GM12878 (cell line): ENCODE data around the gene GALNT9. TPM values are rescaled to one million over a fixed set of nuclear protein-coding genes. Genes with fewer than 3 reads are reported as not detected.

Source experiments
- ATAC-seq: fragments of 200-7000 bp; cut with Tn5 transposase; 3 replicates; pipeline ENCODE4 v1.9.1; 2020; ENCODE audit warnings: mild to moderate bottlenecking, moderate library complexity
- BruUV-seq: library from RNA; stranded (reverse); fragments of 400-500 nt; replicated peaks from 2 replicates; lab custom pipeline; 2021; lab: Mats Ljungman, UMichigan
- CTCF ChIA-PET: fragments of 300-600 bp; sonication (Branson Sonifier 250); formaldehyde crosslinking; extraction: SDS; loops from one replicate; lab custom pipeline; 2021; ENCODE audit warnings: inconsistent platforms; lab: Yijun Ruan, JAX
- POLR2A ChIA-PET: fragments of 350-600 bp; formaldehyde crosslinking; extraction: SDS; loops from one replicate; lab custom pipeline; 2021; ENCODE audit warnings: inconsistent platforms; lab: Charles Lee
- RAD21 ChIA-PET: fragments of 300-600 bp; sonication (Branson Sonifier 250); formaldehyde crosslinking; loops from one replicate; lab custom pipeline; 2023; ENCODE audit warnings: antibody characterized with exemption; ENCODE audit not compliant: unreplicated experiment; lab: Charles Lee
- SMC1A ChIA-PET: fragments of 300-600 bp; sonication (Branson Sonifier 250); formaldehyde crosslinking; loops from one replicate; lab custom pipeline; 2023; ENCODE audit not compliant: unreplicated experiment, uncharacterized antibody; lab: Charles Lee
- DNase-seq: peaks from one replicate; pipeline ENCODE4 v3.0.0-alpha.2; 2011; ENCODE audit warnings: low read depth, low spot score
- FAIRE-seq: peaks from 3 replicates; lab custom pipeline; 2011; peaks lifted over from hg19 to GRCh38; lab: Jason Lieb, UNC
- H2AFZ ChIP-seq: 2 replicates; pipeline ENCODE4 v1.6.0; 2011; ENCODE audit warnings: low read depth, low read length, control low read depth; ENCODE audit not compliant: control insufficient read depth
- H3K27ac ChIP-seq: 2 replicates; pipeline ENCODE4 v1.5.1; 2011; ENCODE audit warnings: control low read depth; ENCODE audit not compliant: control insufficient read depth, insufficient read depth
- H3K27me3 ChIP-seq, 2 experiments: replicated peaks in 1 of 2; 2 replicates each; pipeline versions ENCODE4 v1.6.0 to v1.6.1; 2011; ENCODE audit warnings: low read length in 1 of 2; ENCODE audit not compliant: control insufficient read depth in 2 of 2, insufficient read depth in 2 of 2
- H3K36me3 ChIP-seq, 2 experiments: 2 replicates each; pipeline ENCODE4 v1.5.1; 2011; ENCODE audit warnings: low read length in 1 of 2; ENCODE audit not compliant: control insufficient read depth in 2 of 2, insufficient read depth in 2 of 2
- H3K4me1 ChIP-seq: 2 replicates; pipeline ENCODE4 v1.6.1; 2011; ENCODE audit warnings: mild to moderate bottlenecking, low read length, moderate library complexity, mixed read lengths; ENCODE audit not compliant: control insufficient read depth, insufficient read depth
- H3K4me2 ChIP-seq: 2 replicates; pipeline ENCODE4 v1.6.0; 2011; ENCODE audit warnings: control low read depth; ENCODE audit not compliant: control insufficient read depth, insufficient read depth
- H3K4me3 ChIP-seq: fragments of 200-600 bp; sonication (generic); 2 replicates; pipeline ENCODE4 v1.5.1; 2016
- H3K79me2 ChIP-seq: 2 replicates; pipeline ENCODE4 v1.6.0; 2011; ENCODE audit warnings: low read length; ENCODE audit not compliant: control insufficient read depth, insufficient read depth
- H3K9ac ChIP-seq: 2 replicates; pipeline ENCODE4 v1.8.0; 2011; ENCODE audit warnings: low read length, control low read depth, mixed read lengths; ENCODE audit not compliant: control insufficient read depth, insufficient read depth
- H3K9me3 ChIP-seq: replicated peaks from 3 replicates; pipeline ENCODE4 v1.5.1; 2011; ENCODE audit warnings: mild to moderate bottlenecking, low read length; ENCODE audit not compliant: control insufficient read depth, insufficient read depth
- H4K20me1 ChIP-seq: 2 replicates; pipeline ENCODE4 v1.6.0; 2011; ENCODE audit not compliant: control insufficient read depth, insufficient read depth
- EED ChIP-seq: sonication (generic); IDR thresholded peaks from 2 replicates; pipeline ENCODE4 v1.6.1; 2016; ENCODE audit warnings: antibody characterized with exemption, low read depth
- NR2F1 ChIP-seq: fragments of 450-650 bp; conservative IDR thresholded peaks from 2 replicates; pipeline ENCODE4 v1.6.1; 2017; ENCODE audit warnings: mild to moderate bottlenecking
- SRF ChIP-seq, 2 experiments: IDR thresholded peaks; 2 replicates each; pipeline ENCODE4 v1.6.1; 2011; ENCODE audit warnings: low read depth in 2 of 2, low read length in 2 of 2, mild to moderate bottlenecking in 1 of 2, moderate library complexity in 1 of 2
- SUZ12 ChIP-seq: fragments of 200-600 bp; sonication (generic); IDR thresholded peaks from one replicate; pipeline ENCODE4 v1.6.1; 2018; ENCODE audit warnings: antibody characterized with exemption, mild to moderate bottlenecking; ENCODE audit not compliant: unreplicated experiment
- TCF12 ChIP-seq: IDR thresholded peaks from 2 replicates; pipeline ENCODE4 v1.6.1; 2011; ENCODE audit warnings: low read depth, mild to moderate bottlenecking, low read length
- ZNF207 ChIP-seq: fragments of 450-650 bp; IDR thresholded peaks from 2 replicates; pipeline ENCODE4 v1.6.1; 2014; ENCODE audit warnings: antibody characterized with exemption, mild to moderate bottlenecking, borderline replicate concordance
- WGBS: methylation state at CpG from one replicate; pipeline ENCODE4 v1.1.6; 2016; ENCODE audit warnings: low lambda C conversion rate; ENCODE audit not compliant: insufficient replicate concordance, insufficient coverage; ENCODE audit errors: missing lambda C conversion rate; 5-methylcytosine and 5-hydroxymethylcytosine counted together
- in situ Hi-C: fragments of 300-500 bp; cut with MboI; formaldehyde crosslinking; loops from 9 replicates; pipeline ENCODE4 v1.14.3; 2018; ENCODE audit warnings: mixed read lengths
- intact Hi-C: fragments of 100-400 bp; cut with micrococcal nuclease; formaldehyde crosslinking; loops from one replicate; pipeline ENCODE4 v1.14.2; 2022; ENCODE audit not compliant: unreplicated experiment
- polyA plus RNA-seq, 11 experiments: library from polyadenylated mRNA; depleted of rRNA in 4 of 11; unstranded in 6 of 11; stranded (reverse) in 5 of 11; fragments of >200 nt; fragmentation: Nextera tagmentation in 4 of 11; fragmentation: Illumina TruSeq in 1 of 11; extraction: Ambion mirVana in 4 of 11; extraction: Trizol in 1 of 11; gene quantifications; 1 replicate in 1 of 11; 2 replicates in 10 of 11; pipeline versions ENCODE4 v1.2.1 to v1.2.3, GENCODE V29; 2011 to 2016; ENCODE audit warnings: inconsistent platforms in 2 of 11, missing spikeins in 2 of 11, low read depth in 1 of 11
- total RNA-seq, 4 experiments: library from RNA; depleted of rRNA in 3 of 4; stranded (reverse); fragments of >200 nt in 3 of 4; fragmentation: Illumina TruSeq in 1 of 4; extraction: Trizol in 1 of 4; gene quantifications; 2 replicates each; pipeline versions ENCODE4 v1.2.1 to v1.2.3, GENCODE V29; 2013 to 2021
- TF ChIP-seq, protein P1 (sequence below): fragments of 450-650 bp; IDR thresholded peaks from 2 replicates; pipeline ENCODE4 v1.6.1; 2016; ENCODE audit warnings: mild to moderate bottlenecking, moderate library complexity, borderline replicate concordance

The GALNT9 gene
- total and polyA plus RNA-seq, 10 of the 15 experiments (the other 5 are each of a cell fraction or from before 2014, with no cell fraction given): 0.04 TPM; not detected in 9

DNA sequence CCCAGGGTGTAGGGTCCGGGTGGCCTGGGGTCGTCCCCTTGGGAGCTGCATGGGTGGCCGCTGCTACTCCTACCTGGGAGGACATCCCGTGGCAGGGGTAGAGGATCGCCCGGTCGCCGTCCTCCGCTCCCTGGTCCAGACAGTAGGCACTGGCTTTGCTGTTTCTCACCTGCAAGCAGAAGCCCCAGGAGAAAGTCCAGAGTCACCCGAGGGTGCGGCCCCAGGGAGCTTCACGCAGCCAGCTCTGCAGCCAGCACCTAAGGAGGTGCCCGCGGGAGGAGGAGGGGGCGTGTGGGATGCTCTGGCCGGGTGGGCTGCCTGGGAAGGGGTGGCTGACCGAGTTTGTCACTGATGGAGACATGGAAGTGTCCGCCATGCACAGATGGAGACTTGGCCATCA lies 130.3 kb downstream of the GALNT9 start:
- no peaks in the 10 kb centered on the region for H3K27me3 ChIP-seq
- FAIRE-seq: no peak
- H3K79me2 ChIP-seq: no peaks in the 10 kb centered on the region
- POLR2A ChIA-PET: no interaction called here
- WGBS: 40% methylated on average over 18 of the region's 18 CpGs
- TF ChIP-seq SRF (IDR thresholded peaks at IDR 0.05; ENCODE audit: low read depth in 2 of 2, low read length in 2 of 2) (no peak), TCF12 (no peak), EED (no peak), SUZ12 (no peak), ZNF207 (no peak), NR2F1 (no peak)
- TF ChIP-seq, protein P1, sequence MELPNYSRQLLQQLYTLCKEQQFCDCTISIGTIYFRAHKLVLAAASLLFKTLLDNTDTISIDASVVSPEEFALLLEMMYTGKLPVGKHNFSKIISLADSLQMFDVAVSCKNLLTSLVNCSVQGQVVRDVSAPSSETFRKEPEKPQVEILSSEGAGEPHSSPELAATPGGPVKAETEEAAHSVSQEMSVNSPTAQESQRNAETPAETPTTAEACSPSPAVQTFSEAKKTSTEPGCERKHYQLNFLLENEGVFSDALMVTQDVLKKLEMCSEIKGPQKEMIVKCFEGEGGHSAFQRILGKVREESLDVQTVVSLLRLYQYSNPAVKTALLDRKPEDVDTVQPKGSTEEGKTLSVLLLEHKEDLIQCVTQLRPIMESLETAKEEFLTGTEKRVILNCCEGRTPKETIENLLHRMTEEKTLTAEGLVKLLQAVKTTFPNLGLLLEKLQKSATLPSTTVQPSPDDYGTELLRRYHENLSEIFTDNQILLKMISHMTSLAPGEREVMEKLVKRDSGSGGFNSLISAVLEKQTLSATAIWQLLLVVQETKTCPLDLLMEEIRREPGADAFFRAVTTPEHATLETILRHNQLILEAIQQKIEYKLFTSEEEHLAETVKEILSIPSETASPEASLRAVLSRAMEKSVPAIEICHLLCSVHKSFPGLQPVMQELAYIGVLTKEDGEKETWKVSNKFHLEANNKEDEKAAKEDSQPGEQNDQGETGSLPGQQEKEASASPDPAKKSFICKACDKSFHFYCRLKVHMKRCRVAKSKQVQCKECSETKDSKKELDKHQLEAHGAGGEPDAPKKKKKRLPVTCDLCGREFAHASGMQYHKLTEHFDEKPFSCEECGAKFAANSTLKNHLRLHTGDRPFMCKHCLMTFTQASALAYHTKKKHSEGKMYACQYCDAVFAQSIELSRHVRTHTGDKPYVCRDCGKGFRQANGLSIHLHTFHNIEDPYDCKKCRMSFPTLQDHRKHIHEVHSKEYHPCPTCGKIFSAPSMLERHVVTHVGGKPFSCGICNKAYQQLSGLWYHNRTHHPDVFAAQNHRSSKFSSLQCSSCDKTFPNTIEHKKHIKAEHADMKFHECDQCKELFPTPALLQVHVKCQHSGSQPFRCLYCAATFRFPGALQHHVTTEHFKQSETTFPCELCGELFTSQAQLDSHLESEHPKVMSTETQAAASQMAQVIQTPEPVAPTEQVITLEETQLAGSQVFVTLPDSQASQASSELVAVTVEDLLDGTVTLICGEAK: no peak
- TF ChIP-seq, all 136 proteins: peak for 0
- Histone ChIP-seq H3K9me3 (no peaks in the 10 kb centered on the region; the same call in 2 of the 3 replicates), H4K20me1 (no peaks in the 10 kb centered on the region), H3K9ac (no peak overlapping the region), H2AFZ (no peak overlapping the region), H3K27ac (no peak overlapping the region), H3K4me2 (no peak overlapping the region), H3K4me1 (no peaks in the 10 kb centered on the region), H3K4me3 (no peak overlapping the region), H3K36me3 (no peaks in the 10 kb centered on the region)
- SMC1A ChIA-PET: no interaction called here
- DNase-seq: no peak
- no TSS peak for BruUV-seq
- ATAC-seq: no peak
- in situ Hi-C loops (no loop called here), intact Hi-C loops (no loop called here)
- CTCF ChIA-PET: no interaction called here
- RAD21 ChIA-PET: no interaction called here
